IPS-18a (cell line): ENCODE results near the gene NPB.

Source experiments
- H3K27ac ChIP-seq: one replicate; pipeline ENCODE4 v1.5.1; 2013; ENCODE audit warnings: low read length
- H3K27me3 ChIP-seq: one replicate; pipeline ENCODE4 v1.6.1; 2013; ENCODE audit warnings: mild to moderate bottlenecking, low read length; ENCODE audit not compliant: control insufficient read depth, insufficient read depth
- H3K36me3 ChIP-seq: one replicate; pipeline ENCODE4 v1.6.1; 2013; ENCODE audit warnings: low read depth, low read length; ENCODE audit not compliant: control insufficient read depth
- H3K4me1 ChIP-seq: one replicate; pipeline ENCODE4 v1.6.1; 2013; ENCODE audit warnings: low read depth, low read length; ENCODE audit not compliant: control insufficient read depth
- H3K4me3 ChIP-seq: one replicate; pipeline ENCODE4 v1.5.1; 2013; ENCODE audit warnings: low read length
- H3K9ac ChIP-seq: one replicate; pipeline ENCODE4 v1.6.1; 2013; ENCODE audit warnings: mild to moderate bottlenecking, low read length, moderate library complexity
- H3K9me3 ChIP-seq: one replicate; pipeline ENCODE4 v1.6.1; 2013; ENCODE audit warnings: low read depth, low read length; ENCODE audit not compliant: control insufficient read depth

NPB gene

GRCh38 chr17:81950501-81950900 is 48.5 kb downstream of the NPB start:
- Histone ChIP-seq H3K36me3 (no peaks in the 10 kb centered on the region), H3K27ac (no peak overlapping the region), H3K9me3 (no peaks in the 10 kb centered on the region), H3K27me3 (no peaks in the 10 kb centered on the region), H3K4me1 (no peaks in the 10 kb centered on the region), H3K9ac (no peak overlapping the region), H3K4me3 (no peak overlapping the region)

- Histone ChIP-seq H3K27me3 (peaks cover 9% of the 10 kb centered on the region), H3K4me3 (no peak overlapping the region), H3K9me3 (no peaks in the 10 kb centered on the region), H3K27ac (no peak overlapping the region), H3K4me1 (no peaks in the 10 kb centered on the region), H3K36me3 (no peaks in the 10 kb centered on the region), H3K9ac (no peak overlapping the region)
Observed at GRCh38 chr17:81951785-81952684, 50.0 kb downstream of the NPB start.
